ENCODE measurements around the gene DMPK.

DNA sequence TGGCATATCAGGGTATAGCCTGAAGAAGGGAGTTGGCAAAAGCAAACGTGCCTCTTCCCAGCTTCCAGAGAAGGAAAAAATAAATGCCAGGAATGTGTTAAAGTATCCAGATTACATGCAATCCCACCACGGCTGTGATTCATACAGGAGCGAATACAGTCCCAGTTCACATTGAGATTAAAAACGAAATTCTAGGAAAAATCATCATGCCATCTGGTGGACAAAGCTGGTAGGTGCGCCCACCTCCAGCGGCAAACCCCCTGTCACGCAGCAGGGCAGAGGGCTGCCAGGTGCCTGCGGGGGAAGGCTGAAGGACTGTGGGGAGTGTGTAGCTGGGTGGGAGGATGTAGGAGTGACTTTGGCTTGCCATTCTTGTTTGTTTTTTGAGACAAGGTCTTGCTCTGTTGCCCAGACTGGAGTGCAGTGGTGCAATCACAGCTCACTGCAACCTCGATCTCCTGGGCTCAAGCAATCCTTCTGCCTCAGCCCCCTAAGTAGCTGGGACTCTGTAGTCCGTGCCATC, 16.8 kb upstream of the DMPK start:
- TF ChIP-seq, protein P1, sequence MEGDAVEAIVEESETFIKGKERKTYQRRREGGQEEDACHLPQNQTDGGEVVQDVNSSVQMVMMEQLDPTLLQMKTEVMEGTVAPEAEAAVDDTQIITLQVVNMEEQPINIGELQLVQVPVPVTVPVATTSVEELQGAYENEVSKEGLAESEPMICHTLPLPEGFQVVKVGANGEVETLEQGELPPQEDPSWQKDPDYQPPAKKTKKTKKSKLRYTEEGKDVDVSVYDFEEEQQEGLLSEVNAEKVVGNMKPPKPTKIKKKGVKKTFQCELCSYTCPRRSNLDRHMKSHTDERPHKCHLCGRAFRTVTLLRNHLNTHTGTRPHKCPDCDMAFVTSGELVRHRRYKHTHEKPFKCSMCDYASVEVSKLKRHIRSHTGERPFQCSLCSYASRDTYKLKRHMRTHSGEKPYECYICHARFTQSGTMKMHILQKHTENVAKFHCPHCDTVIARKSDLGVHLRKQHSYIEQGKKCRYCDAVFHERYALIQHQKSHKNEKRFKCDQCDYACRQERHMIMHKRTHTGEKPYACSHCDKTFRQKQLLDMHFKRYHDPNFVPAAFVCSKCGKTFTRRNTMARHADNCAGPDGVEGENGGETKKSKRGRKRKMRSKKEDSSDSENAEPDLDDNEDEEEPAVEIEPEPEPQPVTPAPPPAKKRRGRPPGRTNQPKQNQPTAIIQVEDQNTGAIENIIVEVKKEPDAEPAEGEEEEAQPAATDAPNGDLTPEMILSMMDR (IDR thresholded peaks at IDR 0.05), result peak; percentile 75 to 89 (median 86)
- no peak for TF ChIP-seq POLR2A (IDR thresholded peaks at IDR 0.05)
